ENCODE measurements around the gene ACOT7. TPM values are rescaled to one million over a fixed set of nuclear protein-coding genes. Genes with fewer than 3 reads are reported as not detected.
A peak's percentile ranks its signal among the peaks of the same experiment; 100 is the strongest.

Gene ACOT7
- total and polyA plus RNA-seq, 2 of the 13 experiments (the other 11 are each of a cell fraction or from before 2014, with no cell fraction given) = 33.0 to 55.8 TPM

DNA sequence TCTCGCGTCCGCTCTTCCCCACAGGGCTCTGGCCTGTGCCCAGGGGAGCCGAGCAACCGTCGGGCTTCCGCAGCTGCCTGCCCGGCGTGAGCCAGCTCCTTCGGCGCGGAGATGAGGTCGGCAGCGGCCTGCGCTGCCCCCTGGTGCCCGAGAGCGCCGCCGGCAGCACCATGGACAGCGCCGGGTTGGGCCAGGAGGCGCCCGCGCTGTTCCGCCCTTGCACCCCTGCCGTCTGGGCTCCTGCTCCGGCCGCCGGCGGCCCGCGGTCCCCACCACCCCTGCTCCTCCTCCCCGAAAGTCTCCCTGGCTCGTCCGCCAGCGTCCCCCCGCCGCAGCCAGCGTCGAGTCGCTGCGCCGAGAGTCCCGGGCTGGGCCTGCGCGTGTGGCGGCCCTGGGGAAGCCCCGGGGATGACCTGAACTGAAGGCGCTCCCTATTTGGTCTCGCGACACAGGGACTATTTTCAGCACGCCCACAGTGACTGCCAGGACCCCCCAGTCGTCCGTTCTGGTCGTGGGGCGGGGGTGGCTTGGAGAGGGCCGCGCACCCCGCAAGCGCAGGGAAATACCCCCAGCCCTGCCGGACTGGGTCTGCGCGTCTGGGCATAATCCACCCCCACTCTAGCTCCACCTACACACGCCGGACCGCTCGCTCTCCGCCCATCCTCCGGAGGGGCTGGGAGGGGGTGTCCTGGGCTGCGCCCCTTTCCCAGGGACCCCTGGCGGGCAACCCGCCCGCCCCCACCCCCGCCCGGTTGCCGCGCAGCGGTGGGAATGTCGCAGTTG is 148.3 kb downstream of the ACOT7 start (continued):
- TF ChIP-seq ZNF530 (CRISPR knock-in tag; IDR thresholded peaks at IDR 0.05; ENCODE audit: low read depth) (peak; percentile 79; the same call in 1 of the 2 replicates), ZNF232 (CRISPR knock-in tag; IDR thresholded peaks at IDR 0.05; ENCODE audit: borderline replicate concordance) (peak; percentile 99), NFIC (IDR thresholded peaks at IDR 0.05; ENCODE audit: low read length) (no peak), ZSCAN31 (CRISPR knock-in tag; IDR thresholded peaks at IDR 0.05; ENCODE audit: low read depth) (peak; percentile 99), ZFYVE20 (CRISPR knock-in tag; IDR thresholded peaks at IDR 0.05; ENCODE audit: borderline replicate concordance, low read depth) (peak; percentile 99), ZNF251 (CRISPR knock-in tag; IDR thresholded peaks at IDR 0.05) (peak; percentile 98), ZMYM3 (CRISPR knock-in tag; IDR thresholded peaks at IDR 0.05) (peak; percentile 29; the same call in 1 of the 2 replicates), ZNF605 (CRISPR knock-in tag; IDR thresholded peaks at IDR 0.05) (peak; percentile 98), RAD51 (IDR thresholded peaks at IDR 0.05; ENCODE audit: borderline replicate concordance) (no peak), SIX1 (CRISPR knock-in tag; IDR thresholded peaks at IDR 0.05; ENCODE audit: borderline replicate concordance) (peak; percentile 80), ZNF296 (CRISPR knock-in tag; conservative IDR thresholded peaks at IDR 0.05) (peak; percentile 96), TARDBP (CRISPR knock-in tag; IDR thresholded peaks at IDR 0.05) (peak; percentile 47; the same call in 1 of the 2 replicates), ZNF879 (CRISPR knock-in tag; IDR thresholded peaks at IDR 0.05) (peak; percentile 94), ZNF253 (CRISPR knock-in tag; IDR thresholded peaks at IDR 0.05; ENCODE audit: borderline replicate concordance) (peak; percentile 95), KLF13 (CRISPR knock-in tag; IDR thresholded peaks at IDR 0.05) (peak; percentile 98), ZNF484 (CRISPR knock-in tag; IDR thresholded peaks at IDR 0.05; ENCODE audit: borderline replicate concordance, low read depth) (peak; percentile 95; the same call in 1 of the 2 replicates), ZNF781 (CRISPR knock-in tag; IDR thresholded peaks at IDR 0.05; ENCODE audit: borderline replicate concordance, not compliant biosample characterization) (peak; percentile 97), ZNF768 (CRISPR knock-in tag; IDR thresholded peaks at IDR 0.05) (peak; percentile 92), ELF3 (CRISPR knock-in tag; IDR thresholded peaks at IDR 0.05) (peak; percentile 94), ZNF660 (CRISPR knock-in tag; IDR thresholded peaks at IDR 0.05; ENCODE audit: borderline replicate concordance, low read depth) (peak; percentile 83; the same call in 1 of the 2 replicates), CHD2 (IDR thresholded peaks at IDR 0.05; ENCODE audit: low read depth, low read length) (no peak), ZNF207 (IDR thresholded peaks at IDR 0.05; ENCODE audit: borderline replicate concordance) (no peak), HCFC1 (IDR thresholded peaks at IDR 0.05; ENCODE audit: low read depth, low read length) (no peak), TP53 (CRISPR knock-in tag; conservative IDR thresholded peaks at IDR 0.05) (peak; percentile 93; the same call in 1 of the 2 replicates), SOX13 (IDR thresholded peaks at IDR 0.05) (no peak), SOX13 (CRISPR knock-in tag; conservative IDR thresholded peaks at IDR 0.05 in 1 of 2, IDR thresholded peaks at IDR 0.05 in 1 of 2) (peak in 1 of 2 experiments; percentile 81; a peak in 2 of 4 replicates), ASH2L (IDR thresholded peaks at IDR 0.05; ENCODE audit: insufficient read length, low read depth, low read length) (no peak), MIER2 (CRISPR knock-in tag; IDR thresholded peaks at IDR 0.05) (peak; percentile 99)
- TF ChIP-seq, protein P1, sequence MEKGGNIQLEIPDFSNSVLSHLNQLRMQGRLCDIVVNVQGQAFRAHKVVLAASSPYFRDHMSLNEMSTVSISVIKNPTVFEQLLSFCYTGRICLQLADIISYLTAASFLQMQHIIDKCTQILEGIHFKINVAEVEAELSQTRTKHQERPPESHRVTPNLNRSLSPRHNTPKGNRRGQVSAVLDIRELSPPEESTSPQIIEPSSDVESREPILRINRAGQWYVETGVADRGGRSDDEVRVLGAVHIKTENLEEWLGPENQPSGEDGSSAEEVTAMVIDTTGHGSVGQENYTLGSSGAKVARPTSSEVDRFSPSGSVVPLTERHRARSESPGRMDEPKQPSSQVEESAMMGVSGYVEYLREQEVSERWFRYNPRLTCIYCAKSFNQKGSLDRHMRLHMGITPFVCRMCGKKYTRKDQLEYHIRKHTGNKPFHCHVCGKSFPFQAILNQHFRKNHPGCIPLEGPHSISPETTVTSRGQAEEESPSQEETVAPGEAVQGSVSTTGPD (CRISPR knock-in tag; IDR thresholded peaks at IDR 0.05) = no peak

Data from HepG2 (cell line).